ENCODE measurements around the gene CD38. TPM values are rescaled to one million over a fixed set of nuclear protein-coding genes. Genes with fewer than 3 reads are reported as not detected.
"Not testable (repeated sequence)": the region's sequence is repeated elsewhere in the genome, so short reads cannot be mapped to it uniquely, and the experiment has no call there.

The CD38 gene
- total RNA-seq, 2 experiments from 2014 or later = 26.3 to 29.5 TPM

DNA sequence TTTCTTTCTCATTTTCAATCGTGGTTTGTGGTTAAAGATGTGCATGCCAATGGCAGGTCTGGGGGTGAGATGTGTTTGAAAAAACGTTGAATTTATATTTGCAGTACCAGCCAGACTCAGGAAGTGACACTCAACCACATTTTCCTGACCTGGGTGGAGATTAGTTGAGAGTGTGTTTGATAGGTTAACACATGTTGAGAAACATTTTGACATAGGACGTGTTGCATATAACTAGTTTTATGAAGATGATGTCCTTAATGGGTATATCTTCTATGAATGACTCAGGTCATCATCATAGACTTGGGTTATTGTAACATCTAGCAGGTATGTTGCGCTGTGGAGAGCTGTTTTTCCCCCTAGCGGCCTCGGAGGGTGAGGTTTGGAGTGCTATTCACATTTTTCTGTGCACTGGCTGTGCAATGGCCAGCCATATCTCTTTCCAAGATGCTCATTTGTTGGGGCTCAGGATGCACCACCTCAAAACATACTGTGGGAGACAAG, 21.7 kb upstream of the CD38 start:
- POLR2A ChIA-PET = interaction anchor here (1.1 to 1.9 kb wide), 2 partner anchors 10 to 18 kb away, joined by 3 to 10 read pairs; no protein-coding TSS in a partner anchor
- CTCF ChIA-PET = interaction anchor here (0.7 to 3.1 kb wide), 10 partner anchors 10 to 49 kb away, joined by 3 to 12 read pairs (median 5); no protein-coding TSS in a partner anchor

DNA sequence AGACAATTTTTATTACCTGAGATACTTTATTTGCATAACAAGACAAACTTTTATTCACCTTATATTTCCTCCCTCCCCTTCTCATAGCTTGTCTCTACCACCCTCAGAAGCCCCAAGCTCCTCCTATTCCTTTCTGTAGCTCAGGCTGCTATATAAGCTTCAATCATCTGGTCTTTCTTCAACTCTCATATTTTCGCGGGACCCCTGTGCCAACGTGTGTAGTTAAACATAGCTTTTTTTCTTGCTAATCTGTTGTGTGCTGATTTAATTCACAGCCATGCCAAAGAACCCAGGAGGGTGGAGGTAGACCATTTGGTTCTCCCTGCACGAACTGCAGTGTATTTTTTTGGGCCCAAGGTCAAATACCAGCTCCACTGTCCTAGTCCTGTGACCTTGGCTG, 21.1 kb upstream of the CD38 start:
- CTCF ChIA-PET = interaction anchor here (1.0 to 3.1 kb wide), 7 partner anchors 9 to 49 kb away, joined by 3 to 12 read pairs (median 5); no protein-coding TSS in a partner anchor
- POLR2A ChIA-PET = interaction anchor here (0.9 to 1.9 kb wide), 3 partner anchors 9 to 76 kb away, joined by 3 to 10 read pairs (median 3); partner anchors contain the start of gene FAM200B

DNA sequence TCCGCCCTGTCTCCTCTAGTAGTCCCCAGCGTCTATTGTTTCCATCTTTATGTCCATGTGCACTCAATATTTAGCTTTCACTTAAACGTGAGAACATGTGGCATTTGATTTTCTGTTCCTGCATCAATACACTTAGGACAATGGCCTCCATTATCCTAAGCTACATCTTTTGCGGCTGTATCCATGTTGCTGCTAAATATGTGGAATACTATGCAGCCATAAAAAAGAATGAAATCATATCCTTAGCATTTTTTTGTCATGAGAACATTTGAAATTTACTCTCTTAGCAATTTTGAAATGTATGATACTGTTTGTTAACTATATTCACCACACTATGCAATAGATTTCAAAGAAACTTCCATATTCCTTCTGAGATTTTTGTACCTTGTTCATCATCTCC, 19.8 kb upstream of the CD38 start:
- ChIA-PET CTCF (interaction anchor here (1.5 to 3.1 kb wide), 2 partner anchors 8 to 48 kb away, joined by 3 to 12 read pairs; no protein-coding TSS in a partner anchor), POLR2A (no interaction called here)

DNA sequence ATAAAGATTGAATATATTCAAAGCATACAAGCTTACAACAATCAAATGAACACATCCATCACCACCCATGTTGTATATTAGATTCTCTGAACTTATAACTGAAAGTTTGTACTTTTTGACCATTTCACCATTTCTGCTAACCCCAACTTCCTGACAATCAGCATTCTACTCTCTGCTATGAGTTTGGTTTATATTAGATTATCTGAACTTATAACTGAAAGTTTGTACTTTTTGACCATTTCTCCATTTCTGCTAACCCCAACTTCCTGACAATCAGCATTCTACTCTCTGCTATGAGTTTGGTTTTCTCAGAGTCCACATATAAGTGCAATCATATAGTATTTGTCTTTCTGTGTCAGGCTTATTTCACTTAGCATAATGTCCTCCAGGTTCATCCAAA, 15.7 kb upstream of the CD38 start:
- CTCF ChIA-PET = interaction anchor here (1.6 kb wide), 2 partner anchors 9 to 10 kb away, joined by 4 to 6 read pairs; no protein-coding TSS in a partner anchor
- POLR2A ChIA-PET = not testable (repeated sequence)

DNA sequence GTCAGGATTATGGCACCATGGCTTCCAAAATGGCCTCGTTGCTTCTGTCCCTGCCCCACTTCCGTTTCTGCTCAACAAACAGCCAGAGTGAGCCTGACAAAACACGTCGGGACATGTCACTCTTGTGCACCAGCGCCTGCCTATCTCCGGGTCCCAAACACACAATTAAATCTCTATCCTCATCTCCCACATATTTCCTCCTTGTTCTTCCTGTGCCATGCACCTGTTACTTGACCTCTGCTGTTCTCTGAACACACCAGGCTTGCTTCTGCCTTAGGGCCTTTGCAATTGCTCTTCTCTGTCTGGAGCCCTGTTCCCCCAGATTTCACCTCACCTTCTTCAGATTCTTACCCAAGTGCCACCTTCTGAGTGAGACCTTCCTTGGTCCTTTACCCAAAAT, 12.7 kb upstream of the CD38 start:
- POLR2A ChIA-PET = interaction anchor here (1.9 kb wide), 1 partner anchor 9 kb away, joined by 10 read pairs; no protein-coding TSS in a partner anchor
- CTCF ChIA-PET = interaction anchor here (1.1 to 2.0 kb wide), 2 partner anchors 8 to 18 kb away, joined by 3 to 12 read pairs; no protein-coding TSS in a partner anchor

DNA sequence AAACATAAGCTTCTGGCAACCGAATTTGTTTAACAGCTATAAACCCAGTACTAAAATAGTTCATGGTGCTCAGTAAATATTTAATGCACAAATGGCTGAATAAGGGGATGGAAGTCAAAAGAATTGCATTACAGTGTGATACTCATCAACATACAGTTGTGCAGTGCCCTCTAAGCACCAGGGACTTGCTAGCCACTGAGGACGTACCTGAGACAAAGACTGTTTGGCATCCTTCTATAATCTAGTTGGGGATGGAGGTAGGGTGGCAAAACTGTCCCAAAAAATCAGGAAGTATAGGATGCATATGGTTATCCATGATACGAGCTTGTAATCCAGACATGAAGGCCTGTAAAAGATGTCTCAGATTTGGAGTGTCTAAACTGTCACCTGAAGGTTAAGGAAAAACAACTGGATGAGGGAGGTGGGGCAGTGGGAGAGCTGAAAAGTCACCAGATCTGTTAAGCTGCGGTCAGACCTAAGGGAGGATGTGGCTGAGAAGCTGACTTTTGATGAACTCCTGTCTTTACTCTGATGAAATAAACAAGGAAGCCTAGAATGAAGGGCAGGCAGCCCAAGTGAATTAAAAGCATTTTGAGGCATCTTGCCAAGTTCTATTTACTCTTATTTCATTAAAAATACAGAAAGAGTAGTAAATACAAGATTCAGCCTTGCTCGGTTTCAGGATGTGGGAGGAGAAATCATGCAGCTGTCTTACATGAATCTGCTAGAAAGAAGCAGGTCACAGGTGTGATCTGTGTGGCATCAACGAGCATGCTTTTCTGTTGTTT, 12.0 kb upstream of the CD38 start:
- CTCF ChIA-PET = interaction anchor here (0.7 to 2.0 kb wide), 3 partner anchors 9 to 17 kb away, joined by 3 to 12 read pairs (median 5); no protein-coding TSS in a partner anchor
- POLR2A ChIA-PET = interaction anchor here (1.2 to 1.9 kb wide), 3 partner anchors 10 to 27 kb away, joined by 3 to 10 read pairs (median 5); no protein-coding TSS in a partner anchor

DNA sequence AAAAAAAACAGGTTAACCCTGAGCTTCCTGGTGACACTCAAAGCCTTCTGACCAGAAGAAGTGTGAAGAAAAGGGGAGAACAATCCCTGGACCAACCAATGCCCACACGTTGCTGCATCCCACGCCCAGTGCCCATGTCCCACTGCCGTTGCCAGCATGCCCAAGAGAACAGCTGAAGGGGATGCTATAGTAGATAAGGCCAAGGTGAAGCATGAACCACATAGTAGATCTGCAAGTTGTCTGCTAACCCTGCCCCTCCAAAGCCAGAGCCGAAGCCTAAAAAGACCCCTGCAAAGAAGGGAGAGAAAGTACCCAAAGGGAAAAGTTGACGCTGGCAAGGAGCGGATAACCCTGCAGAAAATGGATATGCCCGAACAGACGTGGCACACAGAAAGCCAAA, 11.3 kb upstream of the CD38 start:
- POLR2A ChIA-PET = interaction anchor here (0.6 to 1.9 kb wide), 5 partner anchors 10 to 1847 kb away, joined by 3 to 12 read pairs (median 5); no protein-coding TSS in a partner anchor
- CTCF ChIA-PET = interaction anchor here (0.6 to 2.0 kb wide), 4 partner anchors 10 to 746 kb away, joined by 3 to 12 read pairs (median 4); no protein-coding TSS in a partner anchor

DNA sequence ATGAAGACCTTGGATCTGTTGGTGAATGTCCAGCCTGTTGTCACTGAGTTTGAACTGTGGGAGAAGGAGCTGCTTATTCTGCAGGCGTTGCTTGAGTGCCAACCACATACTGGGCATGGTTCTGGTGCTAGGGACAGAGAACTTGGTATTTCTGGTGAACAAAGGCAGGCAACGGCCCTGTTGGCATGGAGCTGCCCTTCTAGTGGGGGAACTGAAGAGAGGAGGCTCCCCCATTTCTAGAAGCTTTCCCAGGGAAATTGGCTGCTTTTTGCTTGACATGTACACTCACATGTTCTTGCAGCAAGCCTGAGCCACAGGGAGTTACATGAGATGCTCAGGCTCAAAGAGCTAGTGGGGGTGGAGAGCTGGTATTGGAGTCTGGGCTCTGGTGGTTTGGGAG, 8.9 kb upstream of the CD38 start:
- POLR2A ChIA-PET = no interaction called here
- CTCF ChIA-PET = interaction anchor here (1.5 kb wide), 1 partner anchor 13 kb away, joined by 5 read pairs; no protein-coding TSS in a partner anchor

DNA sequence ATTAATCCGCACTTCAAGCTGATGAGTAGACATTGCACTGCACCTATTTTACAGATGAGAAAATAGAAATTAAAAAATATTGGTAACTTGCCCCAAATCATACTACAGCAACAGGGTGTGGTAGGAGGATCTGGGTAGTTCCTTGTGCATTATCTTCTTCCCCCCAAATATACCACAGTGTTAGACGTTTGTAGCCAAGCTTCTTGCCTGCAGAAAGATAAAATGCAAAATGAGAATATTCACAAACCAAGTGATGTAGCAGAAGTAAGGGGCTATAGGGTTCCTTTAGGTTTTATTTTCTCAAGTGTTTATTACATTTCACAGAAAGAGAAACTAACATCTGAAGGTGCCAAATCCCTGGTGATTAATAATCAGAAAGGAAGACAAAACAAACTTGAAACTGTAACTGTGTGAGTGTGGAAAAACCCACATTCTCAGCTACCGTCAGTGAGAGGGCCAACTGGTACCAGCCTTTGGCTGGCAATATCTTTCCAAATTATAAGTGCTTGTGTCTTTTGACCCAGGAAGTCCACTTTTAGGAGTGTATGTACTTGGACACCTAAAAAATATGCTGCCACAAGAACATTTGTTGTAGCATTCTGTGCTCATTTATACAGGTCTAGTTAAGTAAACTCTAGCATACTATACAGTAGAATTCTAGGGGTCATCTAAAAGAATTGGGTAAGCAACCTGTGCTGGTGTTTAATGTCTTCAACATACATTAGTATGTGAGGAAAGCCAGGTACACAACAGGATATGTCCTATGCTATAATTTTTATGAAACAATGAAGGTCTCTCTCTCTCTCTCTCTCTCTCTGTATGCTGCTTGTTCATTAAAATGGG, 6.7 kb upstream of the CD38 start:
- POLR2A ChIA-PET = no interaction called here

DNA sequence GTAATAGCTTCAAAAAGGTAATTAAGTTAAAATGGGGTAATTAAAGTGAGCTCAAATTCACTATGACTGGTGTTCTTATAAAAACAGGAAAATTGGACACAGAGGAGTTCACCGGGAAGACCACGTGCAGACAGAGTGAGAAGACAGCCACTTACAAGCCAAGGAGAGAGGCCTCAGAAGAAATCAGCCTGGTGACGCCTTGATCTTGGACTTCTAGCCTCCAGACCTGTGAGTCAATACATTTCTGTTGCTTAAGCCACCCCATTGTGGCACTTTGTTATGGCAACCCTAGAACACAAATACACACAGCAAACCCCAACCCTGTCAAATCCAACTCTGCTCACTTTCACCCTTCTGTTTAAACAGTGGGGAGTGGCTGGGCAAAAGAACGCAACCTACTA, 4.1 kb upstream of the CD38 start:
- ChIA-PET CTCF (interaction anchor here (0.9 to 1.1 kb wide), 3 partner anchors 18 to 31 kb away, joined by 3 to 5 read pairs (median 3); no protein-coding TSS in a partner anchor), POLR2A (no interaction called here)

More for the DNA sequence above, 6.7 kb upstream of the CD38 start:
- CTCF ChIA-PET = interaction anchor here (0.8 to 1.2 kb wide), 3 partner anchors 10 to 12 kb away, joined by 3 to 6 read pairs (median 3); no protein-coding TSS in a partner anchor

DNA sequence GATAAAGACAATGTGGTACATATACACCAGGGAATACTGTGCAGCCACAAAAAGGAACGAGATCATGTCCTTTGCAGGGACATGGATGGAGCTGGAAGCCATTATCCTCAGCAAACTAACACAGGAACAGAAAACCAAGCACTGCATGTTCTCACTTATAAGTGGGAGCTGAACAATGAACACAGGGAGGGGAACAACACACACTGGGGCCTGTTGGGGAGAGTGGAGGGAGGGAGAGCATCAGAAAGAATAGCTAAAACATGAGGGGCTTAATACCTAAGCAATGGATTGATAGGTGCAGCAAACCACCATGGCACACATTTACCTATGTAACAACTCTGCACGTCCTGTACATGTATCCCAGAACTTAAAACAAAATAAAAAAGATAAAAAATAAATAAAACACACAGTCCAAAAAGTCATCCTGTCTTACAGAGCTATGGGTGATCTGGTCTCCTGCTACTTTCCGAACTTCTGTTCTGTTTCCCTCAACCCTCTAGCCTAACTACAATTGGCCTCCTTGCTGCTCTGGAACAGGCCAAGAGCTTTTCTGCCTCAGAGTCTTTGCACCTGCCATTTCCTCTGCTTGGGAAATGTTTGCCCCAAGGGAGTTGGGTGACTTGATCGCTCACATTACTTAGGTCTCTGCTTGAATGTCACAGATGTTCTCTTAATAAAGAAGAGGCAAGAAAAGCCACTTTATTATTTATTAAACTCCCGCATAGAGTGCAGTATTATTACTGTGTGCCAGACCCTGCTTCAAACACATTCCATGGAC, 1.1 kb upstream of the CD38 start:
- ChIA-PET POLR2A (no interaction called here), CTCF (interaction anchor here (0.6 kb wide), 1 partner anchor 17 kb away, joined by 3 read pairs; no protein-coding TSS in a partner anchor)

DNA sequence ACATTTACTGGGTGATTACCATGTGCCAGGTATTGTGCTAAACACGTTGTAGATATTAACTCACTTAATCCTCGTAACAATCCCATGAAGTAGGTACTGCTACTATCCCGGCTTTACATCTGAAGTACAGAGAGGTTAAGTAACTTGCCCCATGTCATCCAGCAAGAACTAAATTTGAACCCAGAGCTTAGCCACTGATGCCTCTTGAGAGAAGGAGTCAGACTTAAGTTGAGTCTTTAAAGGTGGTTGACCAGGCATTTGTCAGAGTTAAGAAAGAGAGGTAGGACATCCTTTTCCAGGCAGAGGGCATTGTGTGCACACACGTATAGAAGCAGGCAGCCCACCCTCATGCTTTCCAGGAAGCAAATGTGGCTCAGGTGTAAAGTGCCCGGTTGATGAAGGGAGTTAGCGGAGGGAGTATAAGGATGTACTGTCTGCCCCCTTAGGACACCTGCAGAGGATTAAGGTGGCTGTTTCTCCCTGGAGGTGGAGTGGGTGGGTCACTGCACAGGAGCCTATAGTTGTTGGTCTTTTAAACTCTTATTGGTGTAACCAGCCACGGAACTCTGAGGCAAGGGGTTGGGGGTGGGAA, 335 bp upstream of the CD38 start:
- ChIA-PET CTCF (no interaction called here), POLR2A (no interaction called here)

DNA sequence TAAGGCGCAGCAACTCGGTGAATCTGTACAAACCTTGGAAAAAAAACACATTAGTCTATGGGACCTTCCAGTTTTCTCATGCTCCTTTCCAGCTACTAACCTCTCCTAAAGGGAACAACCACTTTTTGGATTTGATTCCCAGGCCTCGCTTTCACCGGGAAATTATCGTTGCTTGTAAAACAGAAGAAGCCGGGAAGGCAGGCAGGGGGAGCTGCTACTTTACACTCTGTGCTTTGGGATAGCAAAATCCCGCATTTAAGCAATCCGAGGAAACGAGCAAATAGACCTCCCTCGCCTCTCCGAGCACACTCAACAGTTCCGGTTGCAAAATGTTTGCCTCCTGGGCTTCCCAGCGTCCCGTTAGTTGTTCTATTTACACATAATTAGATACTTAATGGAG, 1.2 kb downstream of the CD38 start:
- POLR2A ChIA-PET = no interaction called here
- CTCF ChIA-PET = interaction anchor here (1.1 to 1.2 kb wide), 3 partner anchors 23 to 41 kb away, joined by 3 to 5 read pairs (median 4); no protein-coding TSS in a partner anchor

DNA sequence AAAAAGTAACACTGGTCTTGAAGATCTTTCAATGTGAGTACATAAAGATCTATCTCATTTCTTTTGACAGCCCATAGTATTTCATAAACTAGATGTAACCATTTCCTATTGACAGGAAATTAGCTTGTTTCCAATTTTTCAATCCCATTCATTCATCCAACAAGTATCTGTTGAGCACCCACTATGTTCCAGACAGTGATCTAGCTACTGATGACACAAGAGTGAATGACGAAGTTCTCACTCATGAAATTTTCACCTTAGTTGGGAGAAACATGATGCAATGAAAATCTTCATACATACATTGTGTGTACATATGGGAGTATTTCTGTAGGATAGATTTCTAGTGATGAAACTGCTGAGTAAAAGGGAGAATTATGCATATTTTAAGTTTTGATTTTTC, 1.7 kb downstream of the CD38 start:
- ChIA-PET CTCF (interaction anchor here (0.7 to 1.2 kb wide), 4 partner anchors 24 to 72 kb away, joined by 3 to 5 read pairs (median 4); no protein-coding TSS in a partner anchor), POLR2A (interaction anchor here (0.6 kb wide), 1 partner anchor 41 kb away, joined by 6 read pairs; no protein-coding TSS in a partner anchor)

DNA sequence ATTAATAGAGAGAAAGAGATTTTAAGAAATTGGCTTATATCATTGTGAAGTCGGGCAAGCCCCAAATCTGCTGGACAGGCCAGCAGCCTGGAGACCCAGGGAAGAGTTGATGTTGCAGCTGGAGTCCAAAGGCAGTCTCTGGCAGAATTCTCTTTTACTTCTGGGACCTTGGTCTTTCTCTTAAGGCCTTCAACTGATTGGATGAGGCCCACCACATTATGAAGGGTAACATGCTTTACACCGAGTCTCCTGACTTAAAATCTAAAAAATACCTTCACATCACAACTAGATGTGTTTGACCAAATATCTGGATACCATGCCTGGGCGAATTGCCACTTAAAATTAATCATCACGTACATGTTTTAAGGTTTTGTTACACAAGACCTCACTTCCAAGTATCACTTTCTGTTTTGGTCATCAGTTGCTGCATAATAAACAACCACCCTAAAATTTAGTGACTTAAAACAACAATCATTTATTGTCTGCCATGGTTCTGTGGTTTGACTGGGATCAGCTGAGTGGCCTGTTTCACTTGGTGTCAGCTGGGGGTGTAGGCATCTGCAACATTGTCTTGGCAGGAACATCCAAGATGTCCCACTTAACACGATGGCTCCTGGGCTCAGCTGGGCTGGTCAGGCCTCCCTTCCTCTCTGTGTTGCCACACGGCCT, 3.4 kb downstream of the CD38 start:
- ChIA-PET POLR2A (interaction anchor here (0.8 to 1.0 kb wide), 2 partner anchors 15 to 26 kb away, joined by 3 to 4 read pairs; no protein-coding TSS in a partner anchor), CTCF (interaction anchor here (1.0 kb wide), 2 partner anchors 10 to 24 kb away, joined by 3 read pairs; no protein-coding TSS in a partner anchor)

DNA sequence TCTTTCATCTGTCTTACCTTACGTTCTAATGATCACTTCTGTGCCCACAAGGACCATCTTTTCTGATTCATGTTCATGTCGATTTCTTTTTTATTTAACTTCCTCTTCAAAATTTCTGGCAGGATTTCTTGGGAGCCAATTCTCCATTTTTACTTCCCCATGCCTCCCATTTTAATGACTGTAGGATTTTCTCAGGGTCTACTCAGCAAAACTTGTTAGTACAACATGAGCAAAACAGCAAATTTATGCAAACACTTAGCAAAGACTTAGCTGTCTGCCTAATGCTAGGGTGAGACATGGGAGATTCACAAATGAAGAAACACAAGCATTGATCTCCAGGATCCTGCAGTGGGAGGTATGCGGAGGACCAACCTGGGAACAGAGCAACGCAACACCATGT, 5.5 kb downstream of the CD38 start:
- ChIA-PET POLR2A (no interaction called here), CTCF (interaction anchor here (1.3 to 1.6 kb wide), 2 partner anchors 11 to 26 kb away, joined by 3 to 6 read pairs; no protein-coding TSS in a partner anchor)
